HFFc6 (cell line): ENCODE data around the gene IDH3B. TPM values are rescaled to one million over a fixed set of nuclear protein-coding genes. Genes with fewer than 3 reads are reported as not detected.
A peak's percentile ranks its signal among the peaks of the same experiment; 100 is the strongest.

Experiments
- DNase-seq: peaks from one replicate; pipeline ENCODE4 v3.0.0-alpha.2; 2018
- H3K27ac Mint-ChIP-seq: 2 replicates; pipeline ENCODE4 v1.8.0; 2020; ENCODE audit warnings: mild to moderate bottlenecking, mixed read lengths
- H3K27me3 Mint-ChIP-seq: 2 replicates; pipeline ENCODE4 v1.8.0; 2021; ENCODE audit warnings: mild to moderate bottlenecking, moderate library complexity, mixed read lengths; ENCODE audit not compliant: insufficient read depth
- H3K36me3 Mint-ChIP-seq: 2 replicates; pipeline ENCODE4 v1.8.0; 2021; ENCODE audit warnings: low read depth, mixed read lengths
- H3K4me1 Mint-ChIP-seq: 2 replicates; pipeline ENCODE4 v1.8.0; 2020; ENCODE audit warnings: low read depth, mixed read lengths
- H3K4me3 Mint-ChIP-seq: 2 replicates; pipeline ENCODE4 v1.8.0; 2020; ENCODE audit warnings: mild to moderate bottlenecking, moderate library complexity, mixed read lengths
- H3K9me3 Mint-ChIP-seq: 2 replicates; pipeline ENCODE4 v1.8.0; 2020; ENCODE audit warnings: mild to moderate bottlenecking, mixed read lengths
- total RNA-seq, 6 experiments: library from RNA; stranded (reverse); fragmentation: NEBNext Ultra II Directional; extraction: Animal tissue kit (Norgen Biotek cat#: 25700); gene quantifications; 2 replicates in 1 of 6; 3 replicates in 5 of 6; pipeline ENCODE4 v1.2.3, GENCODE V29; 2021
- TF ChIP-seq, protein P1 (sequence below): fragments of 200-600 bp; sonication (generic); IDR thresholded peaks from 2 replicates; pipeline ENCODE4 v1.5.0; 2021; ENCODE audit warnings: antibody characterized with exemption, mild to moderate bottlenecking

The IDH3B gene
- total RNA-seq, 6 experiments from 2014 or later: 63.1 to 87.8 (median 79.8) TPM

GRCh38 chr20:2657674-2658073 is 6.3 kb downstream of the IDH3B start:
- Mint-ChIP-seq H3K27me3 (peaks cover 4% of the 10 kb centered on the region; the same call in 1 of the 2 replicates), H3K36me3 (peaks cover 58% of the 10 kb centered on the region), H3K4me1 (peaks cover 36% of the 10 kb centered on the region), H3K4me3 (no peak overlapping the region), H3K27ac (peak overlapping the region; percentile 57), H3K9me3 (no peaks in the 10 kb centered on the region)
- DNase-seq: no peak
- TF ChIP-seq, protein P1, sequence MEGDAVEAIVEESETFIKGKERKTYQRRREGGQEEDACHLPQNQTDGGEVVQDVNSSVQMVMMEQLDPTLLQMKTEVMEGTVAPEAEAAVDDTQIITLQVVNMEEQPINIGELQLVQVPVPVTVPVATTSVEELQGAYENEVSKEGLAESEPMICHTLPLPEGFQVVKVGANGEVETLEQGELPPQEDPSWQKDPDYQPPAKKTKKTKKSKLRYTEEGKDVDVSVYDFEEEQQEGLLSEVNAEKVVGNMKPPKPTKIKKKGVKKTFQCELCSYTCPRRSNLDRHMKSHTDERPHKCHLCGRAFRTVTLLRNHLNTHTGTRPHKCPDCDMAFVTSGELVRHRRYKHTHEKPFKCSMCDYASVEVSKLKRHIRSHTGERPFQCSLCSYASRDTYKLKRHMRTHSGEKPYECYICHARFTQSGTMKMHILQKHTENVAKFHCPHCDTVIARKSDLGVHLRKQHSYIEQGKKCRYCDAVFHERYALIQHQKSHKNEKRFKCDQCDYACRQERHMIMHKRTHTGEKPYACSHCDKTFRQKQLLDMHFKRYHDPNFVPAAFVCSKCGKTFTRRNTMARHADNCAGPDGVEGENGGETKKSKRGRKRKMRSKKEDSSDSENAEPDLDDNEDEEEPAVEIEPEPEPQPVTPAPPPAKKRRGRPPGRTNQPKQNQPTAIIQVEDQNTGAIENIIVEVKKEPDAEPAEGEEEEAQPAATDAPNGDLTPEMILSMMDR: no peak

DNA sequence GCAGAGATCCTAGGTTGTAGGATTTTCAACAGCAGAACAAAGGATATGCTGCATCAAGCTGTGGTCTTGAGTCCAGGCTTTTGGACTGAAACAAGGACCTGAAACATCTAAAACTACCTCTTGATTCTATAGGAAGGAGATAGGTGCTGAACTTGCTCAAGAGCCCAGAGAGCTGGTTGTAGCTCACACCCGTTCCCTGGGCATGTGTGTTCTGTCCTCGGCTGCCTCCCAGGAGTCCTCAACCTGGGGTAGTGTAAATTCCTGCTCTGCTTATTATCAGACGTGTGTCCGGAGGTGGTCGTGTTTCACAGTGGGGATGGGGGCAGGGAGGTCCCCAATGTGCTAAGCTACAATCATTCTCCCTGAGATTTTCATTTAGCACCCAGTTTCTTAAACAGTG is 6.8 kb downstream of the IDH3B start:
- Mint-ChIP-seq H3K9me3 (no peaks in the 10 kb centered on the region), H3K4me3 (no peak overlapping the region), H3K27me3 (peaks cover 4% of the 10 kb centered on the region; the same call in 1 of the 2 replicates), H3K27ac (peak overlapping the region; percentile 57), H3K4me1 (peaks cover 33% of the 10 kb centered on the region), H3K36me3 (peaks cover 56% of the 10 kb centered on the region)
- no peak for DNase-seq
- TF ChIP-seq, protein P1: no peak

GRCh38 chr20:2656471-2657117 is 7.4 kb downstream of the IDH3B start:
- Mint-ChIP-seq H3K27me3 (peaks cover 4% of the 10 kb centered on the region; the same call in 1 of the 2 replicates), H3K4me1 (peaks cover 27% of the 10 kb centered on the region), H3K27ac (peak overlapping the region; percentile 57), H3K4me3 (no peak overlapping the region), H3K36me3 (peaks cover 49% of the 10 kb centered on the region), H3K9me3 (no peaks in the 10 kb centered on the region)
- DNase-seq: no peak
- TF ChIP-seq, protein P1: no peak

- TF ChIP-seq, protein P1: no peak
- Mint-ChIP-seq H3K27ac (peak overlapping the region; percentile 78; the same call in 1 of the 2 replicates), H3K27me3 (peaks cover 4% of the 10 kb centered on the region; the same call in 1 of the 2 replicates), H3K9me3 (no peaks in the 10 kb centered on the region), H3K4me3 (peak overlapping the region; percentile 96), H3K4me1 (peaks cover 30% of the 10 kb centered on the region), H3K36me3 (peaks cover 45% of the 10 kb centered on the region)
- no peak for DNase-seq
Observed at GRCh38 chr20:2655331-2656116, 8.5 kb downstream of the IDH3B start.

GRCh38 chr20:2654831-2655230 is 9.2 kb downstream of the IDH3B start:
- peaks cover 34% of the 10 kb centered on the region for H3K4me1 Mint-ChIP-seq
- peak overlapping the region; percentile 96 for H3K4me3 Mint-ChIP-seq
- peaks cover 40% of the 10 kb centered on the region for H3K36me3 Mint-ChIP-seq
- H3K27ac Mint-ChIP-seq: peak overlapping the region; percentile 78
- DNase-seq: no peak
- H3K27me3 Mint-ChIP-seq: peaks cover 4% of the 10 kb centered on the region; the same call in 1 of the 2 replicates
- H3K9me3 Mint-ChIP-seq: no peaks in the 10 kb centered on the region
- TF ChIP-seq, protein P1: no peak
